Natural killer cell (primary cell): ENCODE results near the gene MLXIP. TPM values are rescaled to one million over a fixed set of nuclear protein-coding genes. Genes with fewer than 3 reads are reported as not detected.
A peak's percentile ranks its signal among the peaks of the same experiment; 100 is the strongest.

Source experiments
- ATAC-seq, 3 donors: fragments of 150-1000 bp in 2 of 3; fragments of 200-7000 bp in 1 of 3; cut with Tn5 transposase; 1 replicate in 1 of 3; 2 replicates in 2 of 3; pipeline ENCODE4 v1.10.0; 2021; ENCODE audit warnings: mild to moderate bottlenecking in 2 of 3, moderate library complexity in 2 of 3
- DNase-seq, 2 donors: peaks; one replicate each; pipeline versions ENCODE4 v3.0.0 to v3.0.0-alpha.2; 2013 to 2021; ENCODE audit warnings: mixed read lengths in 1 of 2
- H3K27ac ChIP-seq: one replicate; pipeline ENCODE4 v1.5.1; 2013; ENCODE audit warnings: mild to moderate bottlenecking, low read length
- H3K27me3 ChIP-seq: one replicate; pipeline ENCODE4 v1.6.1; 2013; ENCODE audit warnings: low read length; ENCODE audit not compliant: control insufficient read depth, insufficient read depth
- H3K36me3 ChIP-seq: one replicate; pipeline ENCODE4 v1.6.1; 2013; ENCODE audit warnings: low read length; ENCODE audit not compliant: control insufficient read depth, insufficient read depth
- H3K4me1 ChIP-seq: one replicate; pipeline ENCODE4 v1.6.1; 2013; ENCODE audit warnings: low read length; ENCODE audit not compliant: control insufficient read depth, insufficient read depth
- H3K4me3 ChIP-seq: one replicate; pipeline ENCODE4 v1.5.1; 2013; ENCODE audit warnings: low read length
- H3K9me3 ChIP-seq: one replicate; pipeline ENCODE4 v1.6.1; 2013; ENCODE audit warnings: low read length; ENCODE audit not compliant: control insufficient read depth, insufficient read depth
- H3K27ac Mint-ChIP-seq, 2 donors: one replicate each; pipeline ENCODE4 v1.8.0; 2022; ENCODE audit warnings: mild to moderate bottlenecking in 2 of 2, mixed read lengths in 2 of 2, moderate library complexity in 1 of 2
- H3K27me3 Mint-ChIP-seq, 2 donors: one replicate each; pipeline ENCODE4 v1.8.0; 2022; ENCODE audit warnings: low read depth in 2 of 2, mixed read lengths in 2 of 2
- H3K36me3 Mint-ChIP-seq: one replicate; pipeline ENCODE4 v1.8.0; 2022; ENCODE audit warnings: mixed read lengths
- H3K4me1 Mint-ChIP-seq, 2 donors: one replicate each; pipeline ENCODE4 v1.8.0; 2022; ENCODE audit warnings: mixed read lengths in 2 of 2
- H3K4me3 Mint-ChIP-seq: one replicate; pipeline ENCODE4 v1.8.0; 2022; ENCODE audit warnings: mild to moderate bottlenecking, moderate library complexity, mixed read lengths
- H3K9me3 Mint-ChIP-seq, 2 donors: one replicate each; pipeline ENCODE4 v1.8.0; 2022; ENCODE audit warnings: mixed read lengths in 2 of 2
- WGBS: methylation state at CpG from one replicate; pipeline ENCODE4 v1.1.7; 2013; ENCODE audit warnings: missing lambda C conversion rate; ENCODE audit not compliant: insufficient coverage; 5-methylcytosine and 5-hydroxymethylcytosine counted together
- intact Hi-C: fragments of 100-400 bp; cut with micrococcal nuclease; formaldehyde crosslinking; loops from one replicate; pipeline ENCODE4 v1.14.2; 2022
- total RNA-seq, 4 donors: library from RNA; stranded (reverse); fragments of 120-200 nt in 1 of 4; gene quantifications; one replicate each; pipeline versions ENCODE4 v1.2.3 to v1.2.4, GENCODE V29; 2013 to 2022
- TF ChIP-seq, protein P1 (sequence below): fragments of 200-600 bp; IDR thresholded peaks from one replicate; pipeline ENCODE4 v1.8.0; 2022; ENCODE audit warnings: antibody characterized with exemption

MLXIP gene
- total RNA-seq, 3 donors from 2014 or later (not counting 1 experiment from before 2014, with no cell fraction given): 83.8 to 92.4 (median 86.1) TPM

DNA sequence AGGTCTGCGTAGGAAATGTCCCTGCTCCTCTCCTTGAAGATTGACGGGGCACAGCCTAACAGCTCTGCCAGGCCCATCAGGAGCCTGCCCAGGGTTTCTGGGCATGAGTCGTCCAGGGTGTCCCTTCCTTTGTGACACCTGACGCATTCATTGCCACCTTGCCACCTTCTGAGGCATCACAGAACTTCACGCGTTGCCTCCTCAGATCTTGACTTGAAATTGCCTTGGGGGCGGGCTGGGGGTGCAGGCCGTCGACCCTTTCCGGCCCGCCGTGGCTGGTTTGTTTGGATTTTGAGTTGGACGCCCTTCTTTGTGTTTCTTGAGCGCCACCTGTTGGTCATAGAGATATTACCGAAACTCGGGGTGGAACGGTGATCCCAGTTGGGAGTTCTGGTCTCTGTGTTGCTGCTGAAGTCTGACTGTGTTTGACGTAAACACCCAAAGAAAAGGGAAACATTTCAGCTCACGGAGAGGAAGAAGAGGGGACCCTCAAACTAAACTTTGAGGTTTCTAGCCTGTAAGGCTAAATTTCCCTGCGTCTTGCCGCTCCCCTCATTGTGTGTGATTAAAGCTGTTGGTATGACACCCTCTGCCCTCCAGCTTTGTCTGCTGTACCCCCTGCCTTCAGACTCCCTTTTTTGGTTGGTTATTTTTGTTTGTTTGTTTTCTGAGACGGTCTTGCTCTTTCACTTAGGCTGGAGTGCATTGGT is 44.6 kb downstream of the MLXIP start:
- Histone ChIP-seq H3K9me3 (no peaks in the 10 kb centered on the region), H3K4me1 (peaks cover 28% of the 10 kb centered on the region), H3K27me3 (no peaks in the 10 kb centered on the region), H3K36me3 (peaks cover 12% of the 10 kb centered on the region), H3K4me3 (no peak overlapping the region), H3K27ac (no peak overlapping the region)
- Mint-ChIP-seq H3K4me1 (peaks cover 23 to 30% of the 10 kb centered on the region in 2 donors), H3K27me3 (no peaks in the 10 kb centered on the region), H3K9me3 (no peaks in the 10 kb centered on the region), H3K27ac (peak overlapping the region; percentile 41 to 45), H3K4me3 (peak overlapping the region; percentile 49), H3K36me3 (no peaks in the 10 kb centered on the region)
- peak; percentile 66 to 73 (median 71) for ATAC-seq
- 23% methylated on average over 22 of the region's 22 CpGs for WGBS
- DNase-seq: peak; percentile 53 to 86
- TF ChIP-seq, protein P1, sequence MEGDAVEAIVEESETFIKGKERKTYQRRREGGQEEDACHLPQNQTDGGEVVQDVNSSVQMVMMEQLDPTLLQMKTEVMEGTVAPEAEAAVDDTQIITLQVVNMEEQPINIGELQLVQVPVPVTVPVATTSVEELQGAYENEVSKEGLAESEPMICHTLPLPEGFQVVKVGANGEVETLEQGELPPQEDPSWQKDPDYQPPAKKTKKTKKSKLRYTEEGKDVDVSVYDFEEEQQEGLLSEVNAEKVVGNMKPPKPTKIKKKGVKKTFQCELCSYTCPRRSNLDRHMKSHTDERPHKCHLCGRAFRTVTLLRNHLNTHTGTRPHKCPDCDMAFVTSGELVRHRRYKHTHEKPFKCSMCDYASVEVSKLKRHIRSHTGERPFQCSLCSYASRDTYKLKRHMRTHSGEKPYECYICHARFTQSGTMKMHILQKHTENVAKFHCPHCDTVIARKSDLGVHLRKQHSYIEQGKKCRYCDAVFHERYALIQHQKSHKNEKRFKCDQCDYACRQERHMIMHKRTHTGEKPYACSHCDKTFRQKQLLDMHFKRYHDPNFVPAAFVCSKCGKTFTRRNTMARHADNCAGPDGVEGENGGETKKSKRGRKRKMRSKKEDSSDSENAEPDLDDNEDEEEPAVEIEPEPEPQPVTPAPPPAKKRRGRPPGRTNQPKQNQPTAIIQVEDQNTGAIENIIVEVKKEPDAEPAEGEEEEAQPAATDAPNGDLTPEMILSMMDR: peak; percentile 77
- intact Hi-C loops: loop anchor here (1.0 kb wide), 1 partner anchor 69 kb away; no protein-coding TSS in a partner anchor

DNA sequence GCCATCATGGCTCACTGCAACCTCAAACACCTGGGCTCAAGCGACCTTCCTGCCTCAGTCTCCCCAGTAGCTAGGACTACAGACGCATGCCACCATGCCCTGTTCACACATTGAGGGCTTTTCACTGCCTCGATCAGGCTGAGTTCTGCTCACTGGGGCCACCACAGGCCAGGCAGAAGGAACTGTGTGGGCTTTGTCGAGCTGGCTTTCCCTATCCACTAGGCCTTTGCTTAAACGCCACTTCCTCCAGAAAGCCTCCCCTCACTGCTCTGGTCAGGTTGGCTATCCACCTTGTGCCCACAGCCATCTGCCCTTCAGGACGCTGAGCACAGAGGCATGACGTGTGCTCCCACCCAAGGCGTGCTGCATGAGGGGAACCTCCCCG is 45.2 kb downstream of the MLXIP start:
- H3K9me3 Mint-ChIP-seq: no peaks in the 10 kb centered on the region
- no peak overlapping the region for H3K4me3 Mint-ChIP-seq
- no peaks in the 10 kb centered on the region for H3K9me3 ChIP-seq
- peaks cover 23 to 30% of the 10 kb centered on the region in 2 donors for H3K4me1 Mint-ChIP-seq
- no peaks in the 10 kb centered on the region for H3K36me3 Mint-ChIP-seq
- H3K4me3 ChIP-seq: no peak overlapping the region
- TF ChIP-seq, protein P1: no peak
- peaks cover 28% of the 10 kb centered on the region for H3K4me1 ChIP-seq
- no peaks in the 10 kb centered on the region for H3K27me3 Mint-ChIP-seq
- ATAC-seq: no peak
- no peak overlapping the region for H3K27ac Mint-ChIP-seq
- H3K27me3 ChIP-seq: no peaks in the 10 kb centered on the region
- peaks cover 18% of the 10 kb centered on the region for H3K36me3 ChIP-seq
- H3K27ac ChIP-seq: no peak overlapping the region
- 87% methylated on average over 8 of the region's 9 CpGs for WGBS
- no peak for DNase-seq
- intact Hi-C loops: loop anchor here (1.0 kb wide), 1 partner anchor 69 kb away; no protein-coding TSS in a partner anchor

- WGBS: 86% methylated on average over 8 of the region's 14 CpGs
- Mint-ChIP-seq H3K4me1 (peaks cover 23 to 30% of the 10 kb centered on the region in 2 donors), H3K27me3 (no peaks in the 10 kb centered on the region), H3K27ac (no peak overlapping the region), H3K9me3 (no peaks in the 10 kb centered on the region), H3K4me3 (no peak overlapping the region), H3K36me3 (no peaks in the 10 kb centered on the region)
- DNase-seq (no peak), ATAC-seq (no peak)
- intact Hi-C loops: no loop called here
- H3K4me3 ChIP-seq: no peak overlapping the region
- H3K9me3 ChIP-seq: no peaks in the 10 kb centered on the region
- TF ChIP-seq, protein P1: no peak
- no peaks in the 10 kb centered on the region for H3K27me3 ChIP-seq
- peaks cover 28% of the 10 kb centered on the region for H3K4me1 ChIP-seq
- H3K27ac ChIP-seq: no peak overlapping the region
- peaks cover 24% of the 10 kb centered on the region for H3K36me3 ChIP-seq
Observed at GRCh38 chr12:122124370-122124769, 45.8 kb downstream of the MLXIP start.
